GM21390 (cell line): ENCODE results near the gene NFIL3.

ENCODE experiments used
- ATAC-seq: cut with Tn5 transposase; IDR thresholded peaks from one replicate; pipeline ENCODE4 v1.9.1; 2021; ENCODE audit not compliant: unreplicated experiment

NFIL3 gene

DNA sequence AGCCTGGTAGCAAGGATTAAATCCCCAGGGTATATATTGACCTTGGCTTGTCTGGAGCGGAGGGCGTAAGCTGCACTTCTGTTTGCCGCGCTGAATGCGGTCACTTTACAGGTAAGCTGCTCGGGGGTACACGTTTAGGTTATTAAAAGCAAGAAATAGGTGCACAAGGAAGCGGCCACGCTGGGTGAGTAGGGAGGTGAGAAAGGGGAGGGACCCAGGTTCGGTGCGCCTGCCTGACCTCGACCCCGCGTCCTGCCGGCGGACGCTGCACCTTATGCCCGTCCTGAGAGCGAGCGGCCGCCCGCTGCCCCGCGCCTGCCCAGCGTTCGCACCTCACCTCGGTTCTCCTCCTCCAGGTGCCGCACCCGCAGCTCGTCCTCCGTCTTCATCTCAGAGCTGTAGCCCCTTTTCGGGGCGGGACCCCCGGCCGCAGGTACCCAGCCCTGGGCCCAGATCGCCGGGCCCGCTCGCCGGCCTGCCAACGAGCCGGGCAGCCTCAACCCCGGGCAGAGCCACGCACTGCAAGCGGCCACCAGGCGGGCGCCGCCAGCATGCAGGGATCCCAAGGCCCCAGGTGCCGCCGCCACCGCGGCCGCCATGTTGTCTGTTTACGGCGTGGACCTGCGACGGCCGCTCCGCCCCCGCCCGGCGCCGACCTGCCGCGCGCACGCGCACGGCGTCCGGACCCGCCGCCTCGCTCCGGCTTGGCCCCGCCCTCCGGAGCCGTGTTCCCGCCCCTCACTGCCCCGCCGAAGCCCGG, 62.2 kb downstream of the NFIL3 start, which contains the start of gene AUH:
Gene AUH, minus strand, starts transcription at position 628 of the 760 bp plus-strand sequence. Its CDS starts 29 bp downstream, at position 599.
- peak; percentile 84 for ATAC-seq

DNA sequence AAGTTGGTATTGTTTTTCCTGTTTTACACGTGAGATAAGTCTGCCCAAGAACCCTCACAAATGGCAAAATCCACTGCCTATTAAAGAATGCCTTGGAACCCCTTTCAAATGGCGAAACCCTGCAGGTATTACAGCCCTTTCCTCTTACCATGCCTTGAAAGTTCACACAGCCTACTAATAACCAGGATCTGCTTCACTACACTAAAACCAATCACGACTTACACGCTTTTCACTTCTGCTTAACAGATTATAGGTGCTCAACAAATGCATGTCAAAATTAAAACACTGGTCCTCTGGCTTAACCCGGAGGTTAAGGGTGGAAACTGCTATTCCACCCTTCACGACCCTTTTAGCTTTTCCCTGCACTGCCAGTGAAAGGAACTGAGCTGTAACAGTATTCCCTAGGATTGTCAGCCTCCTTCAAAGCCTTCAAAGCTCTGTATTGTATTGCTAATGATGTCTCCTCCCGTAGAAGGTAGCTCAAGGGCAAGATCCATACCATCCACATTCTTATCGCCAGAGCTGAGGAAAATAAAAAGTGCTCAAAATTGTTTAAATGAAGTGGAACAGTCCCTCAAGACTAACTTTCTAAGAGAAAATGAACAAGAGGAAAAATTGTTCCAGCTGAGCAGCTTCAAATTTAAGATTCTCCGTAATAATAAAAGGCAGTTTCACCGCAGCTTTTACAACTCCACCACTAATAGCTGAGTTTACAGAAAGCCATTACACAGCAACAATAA, 62.9 kb downstream of the NFIL3 start:
- ATAC-seq, result no peak

DNA sequence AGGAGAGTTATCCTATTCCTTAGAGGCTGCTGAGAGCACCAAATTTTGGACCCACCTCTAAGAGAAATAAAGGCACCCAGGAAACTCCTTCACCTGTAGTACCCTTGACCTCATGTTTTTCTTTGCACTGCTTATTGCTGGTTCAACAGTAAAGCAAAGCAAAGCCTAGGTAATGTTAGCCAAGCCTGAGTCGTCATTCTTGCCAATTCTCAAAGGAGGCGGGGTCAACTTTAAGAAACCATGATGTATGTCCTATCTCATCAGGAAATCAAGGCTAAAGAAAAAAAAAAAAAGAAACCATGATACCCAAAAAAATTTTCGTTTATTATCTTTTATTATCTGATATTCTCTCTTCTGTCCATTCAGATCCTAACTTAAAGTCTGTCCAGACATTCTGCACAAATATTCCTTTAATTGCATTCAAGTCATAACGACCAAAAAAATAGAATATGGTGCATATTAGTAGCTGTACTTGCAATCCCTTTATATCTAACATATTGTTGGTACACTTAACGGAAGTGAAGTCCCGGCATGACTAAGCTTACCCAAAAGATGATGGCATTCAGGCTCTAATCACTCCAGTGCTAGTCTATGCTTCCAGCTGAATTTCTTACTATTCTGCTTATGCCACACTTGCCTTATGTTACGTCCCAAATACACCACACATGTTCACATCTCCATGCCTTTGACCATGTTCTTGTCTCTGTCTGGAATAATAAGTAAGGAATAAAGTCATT, 63.7 kb downstream of the NFIL3 start:
- ATAC-seq, result no peak

DNA sequence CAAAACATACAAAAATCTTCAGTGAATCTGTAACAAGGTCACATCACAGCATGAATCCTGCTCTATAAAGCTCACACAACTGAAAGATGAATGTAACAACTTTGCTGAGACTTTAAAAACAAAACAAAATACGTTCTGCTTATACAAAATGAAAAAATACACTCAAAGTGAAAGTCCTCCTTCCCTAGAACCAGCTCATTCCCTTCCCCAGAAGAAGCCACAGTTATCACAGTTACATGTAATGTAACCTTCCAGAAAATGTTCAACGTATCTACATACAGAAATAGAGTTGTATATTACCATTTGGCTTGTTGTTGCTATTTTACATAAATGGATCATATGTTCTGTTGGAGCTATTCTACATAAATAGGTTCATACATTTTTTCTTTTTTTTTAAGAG, 64.5 kb downstream of the NFIL3 start:
- ATAC-seq, result no peak
